T-helper 22 cell (primary cell): Measurements from ENCODE around the gene SHB.
"Not testable (repeated sequence)": the region's sequence is repeated elsewhere in the genome, so short reads cannot be mapped to it uniquely, and the experiment has no call there.

Experiments used
- DNase-seq: peaks from one replicate; pipeline ENCODE4 v3.0.0-alpha.2; 2020; ENCODE audit warnings: low read depth

Gene SHB

DNA sequence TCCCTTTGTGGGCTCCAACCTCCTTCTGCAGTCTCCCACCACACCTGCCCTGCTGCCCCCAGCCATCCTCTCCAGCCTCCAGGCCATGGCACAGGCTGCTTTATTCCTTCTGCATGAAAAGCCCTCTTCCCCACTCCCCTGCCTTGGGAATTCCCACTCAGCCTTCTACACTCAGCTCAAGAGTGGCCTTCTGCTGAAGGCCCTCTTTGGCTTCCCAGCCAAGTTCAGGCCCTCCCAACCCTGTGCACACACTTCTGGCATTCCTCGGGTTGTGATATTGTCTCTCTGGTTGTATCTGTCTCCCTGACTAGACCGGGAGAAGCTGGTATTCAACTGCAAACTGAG, 5.7 kb downstream of the SHB start:
- DNase-seq = no peak

DNA sequence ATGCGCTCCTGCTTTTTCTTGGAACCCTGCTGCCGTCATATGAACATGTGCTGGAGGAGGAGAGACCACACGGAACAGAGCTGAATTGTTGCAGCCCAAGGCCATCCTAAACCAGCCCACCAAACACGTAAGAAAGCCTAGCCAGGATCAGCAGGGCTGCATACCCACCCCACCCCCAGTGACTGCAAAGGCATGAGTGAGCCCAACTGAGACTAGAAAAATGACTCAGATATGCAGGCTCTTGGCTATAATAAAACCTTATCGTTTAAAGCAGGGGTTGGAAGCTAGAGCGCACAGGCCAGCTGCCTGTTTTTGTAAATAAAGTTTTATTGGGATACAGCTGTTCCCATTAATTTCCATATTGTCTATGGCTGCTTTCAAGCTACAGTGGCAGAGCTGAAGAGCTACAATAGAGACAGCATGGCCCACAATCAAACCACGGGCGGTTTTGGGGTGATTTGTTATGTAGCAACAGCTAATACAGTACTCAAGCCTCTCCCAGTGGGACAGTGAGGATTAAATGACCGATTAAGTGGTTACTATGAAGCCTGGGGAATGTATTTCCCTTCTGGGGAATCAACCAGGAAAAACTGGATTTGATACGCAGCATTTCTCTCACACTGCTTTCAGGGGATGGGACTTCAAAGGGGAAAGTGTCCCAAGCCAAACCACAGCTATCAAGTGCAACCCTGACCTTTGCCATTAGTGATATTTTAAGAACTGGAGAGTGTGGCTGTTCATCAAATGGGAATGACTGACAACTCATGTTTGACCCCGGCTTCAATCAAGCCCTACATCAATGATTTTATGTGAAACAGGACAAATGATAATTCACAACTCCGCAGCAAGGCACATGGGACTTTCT, 6.3 kb downstream of the SHB start:
- DNase-seq = no peak

DNA sequence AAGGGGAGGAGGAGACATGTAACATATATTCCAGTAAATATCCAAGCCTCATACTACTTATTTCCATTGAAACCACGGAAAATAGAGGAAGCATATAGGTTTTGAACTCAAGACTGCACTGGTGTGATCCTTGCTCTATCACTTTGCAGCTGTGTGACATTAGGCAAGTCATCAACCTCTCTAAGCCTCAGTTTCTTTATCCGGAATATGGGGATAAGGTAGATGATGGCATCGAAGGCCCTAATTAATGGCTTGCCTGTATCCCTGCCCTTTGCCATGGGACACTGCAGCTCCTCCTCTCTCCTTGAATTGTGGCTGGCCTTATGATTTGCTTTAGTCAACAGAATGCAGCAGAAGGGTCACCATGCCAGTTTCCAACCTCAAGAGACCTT, 6.9 kb downstream of the SHB start:
- DNase-seq = no peak

DNA sequence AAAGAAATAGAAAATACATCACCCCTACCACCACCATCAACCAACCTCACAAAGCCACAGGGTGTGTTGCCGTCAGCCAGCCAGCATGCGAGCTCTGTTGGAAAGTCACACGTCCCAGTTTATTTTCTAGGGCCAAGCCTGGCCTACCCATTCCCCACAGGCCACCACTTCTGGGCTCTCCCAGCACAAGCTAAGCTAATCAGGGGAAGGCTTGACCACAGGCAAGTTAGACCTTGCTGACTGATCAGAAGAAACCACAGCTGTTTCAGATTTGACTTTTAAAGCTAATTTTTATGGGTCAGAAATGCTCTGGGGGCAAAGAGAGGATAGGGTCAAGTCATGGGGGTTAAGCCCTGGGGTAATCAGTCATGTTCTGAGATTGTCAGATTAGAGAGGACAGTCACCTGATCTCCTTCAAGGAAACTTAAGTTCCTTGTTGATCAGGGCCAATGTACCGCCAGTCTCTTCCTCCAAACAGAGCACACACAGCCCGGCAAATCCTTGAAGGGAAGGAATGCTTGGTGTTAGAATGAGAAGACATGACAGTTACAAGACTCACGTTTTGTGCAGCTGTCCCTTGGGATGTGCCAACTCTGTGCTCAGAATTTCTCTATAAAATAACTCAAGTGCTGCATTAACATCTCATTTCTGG, 7.6 kb downstream of the SHB start:
- no peak for DNase-seq

DNA sequence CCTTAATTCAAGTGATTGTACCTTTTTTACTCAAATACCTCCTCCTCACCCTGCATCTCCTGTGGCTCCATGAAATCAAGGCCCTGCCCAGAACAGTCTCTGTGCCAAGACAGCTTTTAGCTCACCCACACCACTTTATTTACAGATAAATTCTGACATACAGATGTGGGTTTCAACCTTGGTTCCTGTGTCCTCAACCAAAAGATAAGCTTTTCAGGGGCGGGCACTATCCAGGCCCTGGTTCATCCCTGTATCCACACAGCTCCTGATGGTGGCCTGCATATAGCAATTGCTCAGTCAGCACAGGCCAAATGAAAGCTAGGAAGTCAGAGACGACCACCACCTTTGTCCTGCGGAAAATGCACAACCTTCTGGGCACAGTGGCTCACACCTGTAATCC, 8.3 kb downstream of the SHB start:
- no peak for DNase-seq

DNA sequence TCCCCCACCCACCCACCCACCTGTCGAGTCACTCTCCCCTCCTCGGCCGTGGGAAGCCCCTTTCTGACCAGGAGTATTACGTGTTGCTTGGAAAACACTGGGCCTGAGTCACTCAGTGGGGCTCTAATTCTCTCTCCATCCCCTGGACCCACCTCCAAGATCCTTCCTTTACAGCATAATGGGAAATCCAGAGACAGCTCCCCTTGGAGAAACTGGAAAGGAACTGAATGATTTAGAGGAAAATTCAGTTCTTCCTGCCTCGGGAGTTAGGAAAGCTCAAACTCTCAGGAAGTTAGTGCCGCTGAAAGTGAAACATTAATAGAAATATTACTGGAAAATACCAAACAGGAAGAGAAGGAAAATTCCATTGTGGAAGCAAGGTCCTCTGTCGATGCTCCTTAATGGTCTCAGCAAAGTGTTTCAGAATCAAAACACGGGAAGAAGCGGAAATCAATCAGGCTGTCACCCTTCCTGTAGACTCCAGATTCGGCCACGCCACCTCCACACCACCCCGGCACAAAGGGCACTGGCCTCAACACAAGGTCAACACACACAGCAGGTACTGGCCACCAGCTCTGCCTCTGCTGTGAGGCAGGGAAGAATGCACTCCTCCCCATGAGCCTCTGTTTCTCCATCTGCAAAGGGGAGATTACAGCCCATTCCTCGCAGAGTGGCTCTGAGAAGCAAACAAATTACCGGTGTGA, 9.6 kb downstream of the SHB start:
- no peak for DNase-seq

DNA sequence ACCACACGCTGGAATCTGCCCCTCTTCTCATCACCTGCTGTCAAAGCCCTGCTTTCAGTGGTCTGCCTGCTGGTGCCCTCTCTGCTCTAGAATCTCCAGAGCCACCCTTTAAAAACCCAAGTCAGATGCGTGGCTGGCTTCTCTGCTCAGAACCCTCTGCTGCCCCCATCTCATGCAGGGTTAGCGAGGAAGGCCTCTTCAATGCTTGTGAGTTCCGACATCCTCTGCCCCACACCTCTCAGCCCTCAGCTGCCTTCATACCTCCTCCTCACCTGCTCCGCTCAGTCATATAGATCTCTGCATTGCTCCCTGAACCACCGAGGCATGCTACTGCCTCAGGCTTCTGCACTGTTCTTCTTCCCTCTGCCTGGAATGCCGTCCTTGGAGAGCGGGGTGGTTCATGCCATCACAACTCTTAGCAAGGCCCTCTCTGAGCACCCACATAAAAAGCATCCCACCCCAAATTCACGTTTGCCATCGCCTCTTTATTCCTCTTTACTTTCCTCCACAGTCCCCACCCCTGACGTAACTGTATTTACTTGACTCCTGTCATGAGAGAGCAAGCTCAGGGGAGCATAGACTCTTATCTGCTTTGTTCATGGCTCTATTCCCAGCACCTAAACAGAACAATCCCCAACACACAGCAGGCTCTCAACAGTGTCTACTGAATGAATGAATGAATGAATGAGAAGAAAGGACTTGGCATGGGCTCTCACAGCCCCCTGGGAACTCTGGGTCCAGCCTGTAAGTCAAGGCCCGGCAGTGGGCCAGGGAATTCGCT, 10.4 kb downstream of the SHB start:
- no peak for DNase-seq

DNA sequence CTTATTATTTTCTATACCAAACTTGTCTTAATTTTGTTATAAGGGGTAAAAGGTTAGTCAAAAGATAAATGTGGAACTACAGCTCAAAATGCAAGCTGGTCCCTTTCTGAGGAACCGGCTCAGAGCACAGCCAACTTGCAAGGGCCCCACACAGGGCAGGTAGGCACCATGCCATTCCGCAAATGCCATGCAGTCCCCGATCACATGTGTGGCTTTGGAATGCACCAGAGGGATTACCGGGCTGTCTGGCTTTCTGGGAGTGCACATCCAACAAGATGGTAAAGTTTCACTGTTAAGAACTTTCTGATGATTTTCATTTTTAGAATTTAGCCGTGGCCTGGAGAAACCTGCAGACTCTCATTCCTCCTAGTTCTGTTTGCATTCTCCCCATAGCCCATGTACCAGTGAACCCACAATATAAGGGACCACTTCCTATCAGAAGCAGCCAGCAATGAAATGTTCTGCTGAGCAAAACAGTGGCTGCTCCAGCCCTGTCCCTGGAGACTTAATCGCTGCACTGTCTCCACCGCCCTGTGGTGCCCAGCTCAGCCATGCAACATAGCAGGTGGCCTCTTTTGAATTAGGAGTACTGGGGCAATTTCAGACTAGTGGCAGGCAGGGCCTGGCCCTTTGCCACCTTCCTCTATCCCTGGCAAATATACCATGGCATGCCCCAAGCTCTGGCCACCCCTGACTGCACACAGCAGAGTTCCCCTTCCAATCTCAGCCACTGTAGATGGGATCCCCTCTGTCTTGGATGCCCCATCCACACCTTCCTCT, 11.4 kb downstream of the SHB start:
- DNase-seq = no peak

DNA sequence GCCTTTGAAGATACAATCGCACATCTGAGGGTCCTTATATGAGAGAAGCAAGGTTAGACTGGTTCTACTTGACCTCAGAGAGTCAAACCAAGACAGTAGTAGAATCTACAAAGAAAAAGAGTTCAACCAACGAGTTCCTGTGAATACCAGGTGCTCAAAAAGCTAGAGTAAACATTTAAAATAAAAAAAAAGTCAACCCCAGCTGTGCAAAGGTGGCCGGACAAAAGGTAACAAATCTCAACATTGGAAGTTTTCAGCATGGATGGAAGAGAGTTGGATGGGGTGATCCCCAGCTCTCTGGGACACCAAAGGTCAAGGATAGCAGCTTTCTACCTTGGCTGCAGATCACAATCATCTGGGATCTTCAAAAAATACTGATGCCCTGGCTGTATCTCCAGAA, 14.4 kb downstream of the SHB start:
- no peak for DNase-seq

DNA sequence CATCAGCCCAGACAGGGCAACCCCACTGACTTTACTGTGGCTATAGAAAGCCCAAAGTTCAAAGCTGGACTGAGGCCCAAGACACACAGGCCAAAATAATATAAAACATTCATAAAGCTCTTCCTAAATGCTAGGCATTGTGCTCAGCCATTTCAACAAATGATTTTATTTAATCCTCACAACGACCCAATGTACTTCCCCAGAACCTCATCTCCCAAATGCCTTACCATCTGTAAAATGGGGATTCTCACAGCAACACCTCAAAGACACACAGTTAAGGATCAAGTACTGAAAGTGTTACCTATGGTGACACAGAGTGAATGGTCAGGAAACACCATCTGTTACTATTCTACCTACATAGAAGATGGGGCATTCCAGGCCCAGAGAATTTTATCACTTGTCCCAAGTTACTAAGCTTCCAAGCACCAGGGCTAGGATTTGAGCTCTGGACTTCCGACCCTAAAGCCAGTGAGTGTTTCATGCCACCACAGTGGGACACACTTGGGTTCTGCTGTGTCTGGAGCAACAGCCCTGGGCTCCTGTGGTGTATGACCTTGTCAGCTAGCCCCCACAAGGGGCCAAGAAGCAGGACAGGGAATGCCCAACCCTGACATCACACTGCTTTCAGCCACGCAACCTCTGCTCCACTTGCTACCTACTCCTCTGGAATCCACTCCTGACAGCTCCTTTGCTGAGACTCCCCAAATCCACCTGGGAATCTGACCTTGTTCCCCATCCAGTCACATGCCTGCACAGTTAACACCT, 15.1 kb downstream of the SHB start:
- no peak for DNase-seq

DNA sequence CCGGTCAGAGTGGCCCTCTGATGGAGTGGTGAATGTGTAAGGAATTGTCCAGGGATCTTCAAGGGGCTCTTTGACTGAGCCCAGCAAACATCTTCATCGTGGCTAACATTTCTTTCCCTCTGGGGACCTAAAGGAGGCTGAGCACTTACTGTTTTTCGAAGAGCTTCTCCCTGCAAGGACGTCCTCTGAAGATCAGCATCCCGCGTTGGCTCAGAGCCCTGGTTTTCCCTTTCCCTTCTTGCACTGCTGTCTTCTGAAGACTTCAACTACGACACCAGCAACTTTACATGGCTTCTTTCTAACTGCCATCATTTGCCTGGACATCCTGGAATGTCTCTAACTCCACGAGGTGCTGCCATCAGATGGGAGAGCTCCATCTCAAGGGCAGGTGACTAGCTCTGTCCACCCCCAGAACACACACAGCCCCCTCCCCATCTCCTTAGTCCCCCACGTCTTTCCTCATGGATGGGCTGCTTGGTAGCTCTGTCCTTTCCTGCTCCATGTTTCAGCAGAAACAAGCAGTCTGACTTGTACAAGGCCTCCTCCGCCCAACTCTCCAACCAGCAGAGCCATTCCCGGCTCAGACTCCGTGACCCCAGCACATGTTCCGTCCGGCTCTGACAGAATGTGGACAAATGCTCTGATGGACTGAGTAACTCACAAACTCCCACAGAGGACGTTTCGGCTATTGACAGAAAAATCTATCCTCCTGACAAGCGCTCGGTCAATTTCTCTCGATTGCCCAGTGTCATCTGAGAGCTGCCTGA, 17.1 kb downstream of the SHB start:
- DNase-seq = no peak

DNA sequence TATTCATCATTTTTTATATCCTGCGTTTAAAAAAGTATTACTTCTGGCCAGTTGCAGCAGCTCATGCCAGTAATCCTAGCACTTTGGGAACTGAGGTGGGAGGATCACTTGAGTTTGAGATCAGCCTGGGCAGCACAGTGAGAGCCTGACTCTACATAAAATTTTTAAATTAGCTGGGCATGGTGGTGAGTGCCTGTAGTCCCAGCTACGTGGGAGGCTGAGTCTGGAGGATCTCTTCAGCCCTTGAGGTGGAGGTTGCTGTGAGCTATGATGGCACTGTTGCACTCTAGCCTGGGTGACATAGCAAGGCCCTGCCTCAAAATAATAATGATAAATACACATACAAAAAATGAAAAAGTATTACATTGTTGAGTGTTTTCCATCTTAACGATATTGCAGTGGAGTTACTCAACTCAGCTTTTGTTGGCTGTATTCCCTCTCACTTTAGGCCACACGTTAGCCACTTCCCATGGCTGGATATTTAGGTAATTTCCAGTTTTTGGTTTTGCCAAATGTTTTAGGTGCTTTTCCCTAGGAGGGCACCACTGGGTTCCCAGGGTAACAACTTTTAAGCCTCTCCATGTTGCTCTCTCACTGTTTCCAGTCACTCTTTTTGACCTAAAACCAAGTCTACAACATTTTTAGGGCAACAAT, 20.6 kb downstream of the SHB start:
- no peak for DNase-seq

DNA sequence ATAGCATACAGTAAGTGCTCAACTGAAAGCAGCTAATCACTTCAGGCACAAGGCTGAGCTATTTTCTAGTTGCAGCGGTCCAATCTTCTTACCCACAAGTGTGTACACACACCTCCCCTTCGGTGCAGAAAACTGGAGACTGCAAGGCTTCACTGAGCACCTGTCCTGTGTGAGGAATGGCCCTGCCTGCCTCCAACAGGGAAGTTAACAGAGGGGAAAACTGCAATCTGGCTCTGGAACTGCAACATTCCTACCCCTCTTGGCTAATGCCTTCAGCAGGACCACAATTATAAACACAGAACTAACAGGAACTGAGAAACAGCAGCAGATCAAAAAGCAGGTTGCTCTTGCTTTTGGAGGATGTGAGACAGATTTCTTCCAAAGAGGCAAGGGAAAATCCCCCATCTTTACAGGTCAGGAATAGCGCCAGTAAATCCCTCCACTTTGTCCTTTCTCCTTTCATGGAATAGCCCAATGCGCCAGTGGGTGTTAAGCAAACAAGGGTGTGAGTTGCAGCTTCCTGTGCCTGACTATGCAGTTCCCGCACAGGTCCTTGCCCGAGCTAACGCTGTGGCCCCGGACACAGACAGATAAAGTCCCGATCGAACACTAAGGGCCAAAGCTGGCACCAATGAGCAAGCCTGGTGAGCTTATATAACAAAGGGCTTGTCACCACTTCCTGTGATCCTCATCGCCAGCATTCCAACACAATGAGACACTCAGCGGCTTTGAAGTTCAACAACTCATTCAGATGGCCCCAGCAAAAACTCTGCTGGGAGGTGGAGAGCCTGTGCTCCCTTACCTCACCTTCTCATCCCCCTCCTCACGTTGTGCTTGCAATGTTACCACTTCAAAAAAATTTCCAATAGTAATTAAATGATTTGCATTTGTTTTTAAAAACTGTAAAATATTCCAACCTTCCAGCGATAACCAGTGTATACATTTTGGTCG, 21.5 kb downstream of the SHB start:
- no peak for DNase-seq

DNA sequence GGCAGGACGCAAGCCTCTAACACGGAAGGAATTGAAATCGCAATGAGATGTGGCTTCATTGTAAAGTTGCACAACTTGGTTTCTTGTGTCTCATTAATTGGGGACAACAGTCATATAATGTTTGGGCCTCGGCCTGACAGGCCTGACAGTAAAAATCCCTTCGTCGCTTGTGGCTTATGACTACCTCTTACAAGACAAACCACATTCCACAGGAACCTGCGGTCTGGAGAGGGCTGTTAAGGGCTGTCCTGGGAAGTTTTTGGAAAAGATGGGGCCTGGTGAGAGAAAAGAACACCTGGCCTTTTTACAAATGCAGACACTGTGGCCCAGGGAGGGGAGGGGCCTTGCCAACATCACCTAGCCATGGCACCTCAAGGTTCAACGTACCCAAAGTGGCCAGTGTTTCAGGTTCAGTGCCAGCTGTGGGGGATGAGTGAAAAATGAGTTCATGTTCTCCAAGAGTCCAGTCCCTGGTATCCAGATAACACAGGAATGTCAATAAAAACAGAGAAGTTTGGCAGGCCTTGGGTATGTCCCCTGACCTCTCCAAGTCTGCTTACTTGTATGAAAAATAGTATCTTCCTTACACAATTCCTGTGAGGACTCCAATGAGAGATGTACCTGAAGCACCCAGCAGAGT, 22.2 kb downstream of the SHB start:
- DNase-seq = no peak

DNA sequence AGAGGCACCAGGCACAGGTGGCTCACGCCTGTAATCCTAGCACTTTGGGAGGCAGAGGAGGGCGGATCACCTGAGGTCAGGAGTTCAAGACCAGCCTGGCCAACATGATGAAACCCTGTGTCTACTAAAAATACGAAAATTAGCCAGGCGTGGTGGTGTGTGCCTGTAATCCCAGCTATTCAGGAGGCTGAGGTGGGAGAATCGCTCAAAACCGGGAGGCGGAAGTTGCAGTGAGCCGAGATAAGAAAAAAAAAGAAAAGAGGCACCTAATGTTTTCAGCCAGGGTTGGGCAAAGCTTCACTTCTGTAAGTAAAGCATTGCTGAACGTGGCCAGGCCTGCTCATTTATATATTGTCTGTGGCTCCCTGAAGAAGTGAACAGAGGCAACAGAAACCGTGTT, 23.1 kb downstream of the SHB start:
- not testable (repeated sequence) for DNase-seq

DNA sequence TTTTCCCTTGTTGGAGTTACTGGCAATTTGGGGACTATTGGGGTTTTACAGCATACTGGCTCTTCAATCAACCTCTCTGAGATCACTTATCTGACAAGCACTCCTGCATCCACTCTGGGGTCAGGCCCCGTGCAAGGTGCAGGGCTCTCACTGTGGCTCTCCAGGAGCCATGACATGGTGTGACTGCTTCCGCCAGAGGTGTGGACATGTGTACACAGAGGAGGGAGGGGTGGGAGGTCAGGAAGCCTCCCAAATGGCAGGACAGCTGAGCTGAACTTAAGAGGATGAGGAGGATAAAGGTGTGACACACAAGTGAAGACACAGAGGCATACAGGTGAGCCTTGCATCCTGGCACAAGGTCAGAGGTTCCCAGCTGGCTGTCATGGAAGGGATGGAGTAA, 24.3 kb downstream of the SHB start:
- DNase-seq = no peak

DNA sequence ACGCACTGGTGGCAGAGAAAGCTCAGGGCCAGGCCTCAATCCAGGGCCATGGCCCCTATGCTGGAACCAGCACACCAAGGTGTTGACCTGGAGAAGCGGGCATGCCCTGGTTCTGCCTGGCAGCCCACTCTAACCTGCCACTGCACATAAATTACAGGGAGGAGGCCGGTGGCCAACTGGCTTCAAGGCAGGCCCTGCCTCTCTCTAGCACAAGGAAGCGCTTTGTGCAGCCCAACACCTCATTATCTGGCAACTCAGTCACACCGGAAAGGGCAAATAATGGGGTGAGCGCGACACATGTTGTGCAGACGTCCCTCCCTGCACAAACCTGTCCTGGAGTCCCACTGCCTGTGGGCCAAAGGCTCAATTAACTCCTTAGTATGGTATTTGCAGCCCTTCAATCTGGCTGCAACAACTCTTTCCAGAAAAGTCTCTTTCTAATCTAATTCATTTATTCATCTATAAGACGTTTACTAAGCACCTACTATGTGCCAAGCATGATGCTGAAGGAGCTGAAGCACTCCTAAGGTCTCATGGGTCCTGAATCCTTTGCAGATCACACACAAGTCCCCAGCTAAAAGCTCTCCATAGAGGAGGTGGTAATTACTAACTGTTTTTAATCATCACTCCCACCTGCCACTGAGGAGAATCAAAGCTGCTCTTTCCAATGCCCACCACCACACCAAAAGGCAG, 24.9 kb downstream of the SHB start:
- DNase-seq = no peak
